Pancreas (tissue), 10 donors: ENCODE measurements around the gene MTMR10. TPM values are rescaled to one million over a fixed set of nuclear protein-coding genes. Genes with fewer than 3 reads are reported as not detected.

Source experiments
- ATAC-seq, 4 donors: fragments of 200-7000 bp; cut with Tn5 transposase; one replicate each; pipeline versions ENCODE4 v1.8.0 to v1.9.1; 2020; ENCODE audit warnings: mild to moderate bottlenecking in 4 of 4, moderate library complexity in 4 of 4
- DNase-seq, 6 donors: peaks; one replicate each; pipeline ENCODE4 v3.0.0-alpha.2; 2020
- FAIRE-seq: peaks from 2 replicates; lab custom pipeline; 2012; peaks lifted over from hg19 to GRCh38; lab: Jason Lieb, UNC
- H3K27ac ChIP-seq, 4 donors: fragments of 200-600 bp; sonication (generic); 1 replicate in 3 of 4; 2 replicates in 1 of 4; pipeline versions ENCODE4 v1.5.0 to v1.8.0; 2020
- H3K27me3 ChIP-seq, 4 donors: fragments of 200-600 bp; one replicate each; pipeline ENCODE4 v1.8.0; 2021
- H3K36me3 ChIP-seq, 3 donors: fragments of 200-600 bp; sonication (generic) in 1 of 3; one replicate each; pipeline versions ENCODE4 v1.5.0 to v1.8.0; 2020 to 2021
- H3K4me1 ChIP-seq, 3 donors: fragments of 200-600 bp; one replicate each; pipeline ENCODE4 v1.8.0; 2021
- H3K4me3 ChIP-seq, 4 donors: fragments of 200-600 bp; sonication (generic) in 2 of 4; one replicate each; pipeline versions ENCODE4 v1.5.0 to v1.8.0; 2020 to 2021
- H3K9me3 ChIP-seq, 4 donors: fragments of 200-600 bp; one replicate each; pipeline ENCODE4 v1.8.0; 2021
- CTCF ChIP-seq, 4 donors: fragments of 200-600 bp; sonication (generic) in 3 of 4; IDR thresholded peaks; one replicate each; pipeline versions ENCODE4 v1.5.0 to v1.8.0; 2021; ENCODE audit warnings: antibody characterized with exemption in 4 of 4
- WGBS, 2 donors: extraction: QIAGEN DNeasy Blood & Tissue Kit; methylation state at CpG; one replicate each; pipeline ENCODE4 v1.1.7; 2013; 5-methylcytosine and 5-hydroxymethylcytosine counted together
- intact Hi-C, 3 donors: fragments of 100-400 bp; cut with DNase I; formaldehyde crosslinking; loops; one replicate each; pipeline versions ENCODE4 v1.11.1 to v1.14.2; 2022
- polyA plus RNA-seq, 2 donors: library from polyadenylated mRNA; stranded (reverse); fragments of 200-250 nt; gene quantifications; one replicate each; pipeline ENCODE4 v1.2.3, GENCODE V29; 2013
- total RNA-seq, 6 donors: library from RNA; stranded (reverse); fragmentation: NEBNext Ultra II Directional in 4 of 6; extraction: Animal tissue kit (Norgen Biotek cat#: 25700) in 4 of 6; gene quantifications; one replicate each; pipeline versions ENCODE4 v1.2.1 to v1.2.4, GENCODE V29; 2021 to 2023
- donor health status: healthy with polysubstance abuse.
- donor health status: DM: no; HTN: no; CAD: no; lungs with moderate emphysema.
- donor health status: DM: no; HTN: no; CAD: no.
- donor health status: control.
- donor health status: control.
- donor health status: Bipolar disorder and iron deficiency.
- donor health status: DM: yes; HTN: yes; CAD: no.
- donor health status: DM: no; HTN: no; CAD: no.
- donor health status: DM: no; HTN: no; CAD: no.
- donor health status: DM: yes; HTN: yes; CAD: no.

MTMR10 gene
- total and polyA plus RNA-seq, 8 donors, result 7.5 to 18.9 (median 12.0) TPM

GRCh38 chr15:30990446-30991254, 778 bp downstream of the MTMR10 start:
- 1% methylated on average over 24 of the region's 24 CpGs for WGBS, 2 donors
- DNase-seq (no peak), FAIRE-seq (peak; percentile 5), ATAC-seq (peak in 1 of 4 donors; percentile 26)
- Histone ChIP-seq H3K27me3 (no peaks in the 10 kb centered on the region), H3K4me1 (peaks cover 0 to 29% (median 19%) of the 10 kb centered on the region in 3 donors), H3K36me3 (no peaks in the 10 kb centered on the region), H3K9me3 (no peaks in the 10 kb centered on the region), H3K27ac (peak overlapping the region; percentile 71 to 96 (median 90)), H3K4me3 (peak overlapping the region; percentile 63 to 93 (median 72))
- intact Hi-C loops, result no loop called here
- TF ChIP-seq CTCF (IDR thresholded peaks at IDR 0.05), result no peak

GRCh38 chr15:30990036-30990435, 1.4 kb downstream of the MTMR10 start:
- intact Hi-C loops, result no loop called here
- TF ChIP-seq CTCF (IDR thresholded peaks at IDR 0.05), result no peak
- 21 to 37% methylated on average over 2 of the region's 2 CpGs for WGBS, 2 donors
- ATAC-seq (no peak), DNase-seq (no peak), FAIRE-seq (no peak)
- H3K4me1 ChIP-seq, result peaks cover 0 to 31% (median 25%) of the 10 kb centered on the region in 3 donors
- no peaks in the 10 kb centered on the region for H3K36me3 ChIP-seq
- no peaks in the 10 kb centered on the region for H3K9me3 ChIP-seq
- peak overlapping the region in 1 of 4 donors; percentile 90 for H3K27ac ChIP-seq
- H3K27me3 ChIP-seq, result no peaks in the 10 kb centered on the region
- peak overlapping the region in 3 of 4 donors; percentile 63 to 93 (median 75) for H3K4me3 ChIP-seq

- Histone ChIP-seq H3K4me3 (no peak overlapping the region), H3K4me1 (peaks cover 0 to 30% (median 27%) of the 10 kb centered on the region in 3 donors), H3K27ac (peak overlapping the region in 1 of 4 donors; percentile 9), H3K36me3 (no peaks in the 10 kb centered on the region), H3K9me3 (no peaks in the 10 kb centered on the region), H3K27me3 (no peaks in the 10 kb centered on the region)
- TF ChIP-seq CTCF (IDR thresholded peaks at IDR 0.05), result no peak
- no peak for FAIRE-seq
- intact Hi-C loops, result no loop called here
- 42 to 45% methylated on average over 3 of the region's 3 CpGs for WGBS, 2 donors
- DNase-seq, result no peak
- peak in 3 of 4 donors; percentile 31 to 49 (median 43) for ATAC-seq
These were observed 6.3 kb downstream of the MTMR10 start for GRCh38 chr15:30985081-30985531.

- Histone ChIP-seq H3K9me3 (no peaks in the 10 kb centered on the region), H3K4me1 (peaks cover 0 to 25% (median 23%) of the 10 kb centered on the region in 3 donors), H3K27me3 (no peaks in the 10 kb centered on the region), H3K36me3 (no peaks in the 10 kb centered on the region), H3K27ac (peak overlapping the region in 1 of 4 donors; percentile 25), H3K4me3 (no peak overlapping the region)
- DNase-seq (no peak), ATAC-seq (peak in 1 of 4 donors; percentile 44), FAIRE-seq (no peak)
- no peak for TF ChIP-seq CTCF (IDR thresholded peaks at IDR 0.05)
- 59 to 62% methylated on average over 6 of the region's 6 CpGs for WGBS, 2 donors
- intact Hi-C loops, result no loop called here
These were observed 6.9 kb downstream of the MTMR10 start for GRCh38 chr15:30984542-30984941.

- TF ChIP-seq CTCF (IDR thresholded peaks at IDR 0.05), result no peak
- no peak overlapping the region for H3K4me3 ChIP-seq
- DNase-seq (no peak), ATAC-seq (peak in 1 of 4 donors; percentile 27), FAIRE-seq (no peak)
- intact Hi-C loops, result no loop called here
- H3K4me1 ChIP-seq, result peaks cover 0 to 21% (median 20%) of the 10 kb centered on the region in 3 donors
- no peaks in the 10 kb centered on the region for H3K9me3 ChIP-seq
- H3K27ac ChIP-seq, result no peak overlapping the region
- WGBS, 2 donors, result 78 to 88% methylated on average over 3 of the region's 3 CpGs
- H3K27me3 ChIP-seq, result no peaks in the 10 kb centered on the region
- H3K36me3 ChIP-seq, result no peaks in the 10 kb centered on the region
These were observed 7.3 kb downstream of the MTMR10 start for GRCh38 chr15:30984118-30984517.
